SIG-M5 treated with dmso at 0.1 percent for 504 hours (cell line): ENCODE results near the gene UBE3A.
A peak's percentile ranks its signal among the peaks of the same experiment; 100 is the strongest.
"Not testable (repeated sequence)": the region's sequence is repeated elsewhere in the genome, so short reads cannot be mapped to it uniquely, and the experiment has no call there.

ENCODE experiments used
- DNase-seq: peaks from one replicate; lab custom pipeline; 2025; ENCODE audit not compliant: unreplicated experiment; lab: John Stamatoyannopoulos, UW

The UBE3A gene

GRCh38 chr15:25438601-25439368 is at the start of gene UBE3A:
Gene UBE3A, minus strand, starts transcription at chr15:25439024. Its CDS starts 29,917 bp downstream, at chr15:25409107.
- peak; percentile 79 for DNase-seq

- no peak for DNase-seq
Measured at GRCh38 chr15:25487226-25487884, 48.5 kb upstream of the UBE3A start.

GRCh38 chr15:25486051-25486450 is 47.2 kb upstream of the UBE3A start:
- DNase-seq: no peak

DNA sequence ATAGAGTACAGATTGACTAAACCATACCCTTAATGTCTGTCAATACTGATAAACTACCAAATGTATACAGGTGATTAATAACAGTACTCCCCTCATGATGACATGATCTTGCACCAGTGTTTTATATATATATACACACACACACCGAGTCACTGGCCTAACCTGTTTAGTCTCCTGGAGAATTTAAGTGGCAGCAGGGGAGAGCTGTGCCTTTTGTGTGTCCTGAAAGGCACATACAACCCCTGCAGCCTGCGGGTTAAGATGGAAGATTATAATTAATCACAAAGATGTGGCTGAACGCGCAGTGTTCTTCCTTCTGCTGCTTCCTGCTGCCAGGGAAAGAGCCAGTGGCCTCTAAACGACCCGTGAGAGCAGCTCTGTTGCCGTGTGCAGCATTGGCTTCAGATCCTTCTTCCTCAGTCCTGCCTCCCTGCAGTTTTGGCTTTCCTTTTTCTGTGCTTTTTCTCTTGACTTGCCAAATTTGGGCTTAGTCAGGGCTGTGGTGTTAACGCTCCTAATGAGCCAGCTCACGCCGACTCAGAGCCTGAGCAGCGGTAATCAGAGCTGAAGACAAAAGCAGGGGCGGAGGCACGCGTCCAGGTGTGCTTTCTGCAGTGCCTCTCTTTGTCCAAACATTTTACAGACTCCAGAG is 42.5 kb upstream of the UBE3A start:
- DNase-seq: no peak

GRCh38 chr15:25478313-25478712 is 39.5 kb upstream of the UBE3A start:
- no peak for DNase-seq

DNA sequence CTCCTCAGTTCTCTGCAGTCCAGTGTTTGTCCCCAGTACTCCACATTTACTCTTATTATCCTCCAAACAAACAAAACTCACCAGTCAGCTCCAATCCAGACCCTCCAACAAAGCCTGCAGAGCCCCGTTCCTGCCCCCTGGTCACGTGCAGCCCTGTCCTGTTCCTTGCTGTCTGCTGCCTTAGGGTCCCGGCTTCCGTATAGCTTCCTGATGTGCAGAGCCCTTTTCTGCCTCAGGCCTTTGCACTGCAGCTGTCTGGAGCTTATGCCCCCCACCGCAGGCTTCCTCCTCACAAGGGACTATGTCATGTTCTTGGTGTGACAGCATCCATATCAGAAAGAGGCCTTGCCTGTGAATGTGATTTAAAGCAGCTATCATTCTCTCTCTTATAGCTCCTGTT is 39.0 kb upstream of the UBE3A start:
- no peak for DNase-seq

- DNase-seq: no peak
Measured at GRCh38 chr15:25474251-25474650, 35.4 kb upstream of the UBE3A start.

GRCh38 chr15:25470230-25470629 is 31.4 kb upstream of the UBE3A start:
- DNase-seq: no peak

- DNase-seq: no peak
Measured at GRCh38 chr15:25469377-25469776, 30.6 kb upstream of the UBE3A start.

DNA sequence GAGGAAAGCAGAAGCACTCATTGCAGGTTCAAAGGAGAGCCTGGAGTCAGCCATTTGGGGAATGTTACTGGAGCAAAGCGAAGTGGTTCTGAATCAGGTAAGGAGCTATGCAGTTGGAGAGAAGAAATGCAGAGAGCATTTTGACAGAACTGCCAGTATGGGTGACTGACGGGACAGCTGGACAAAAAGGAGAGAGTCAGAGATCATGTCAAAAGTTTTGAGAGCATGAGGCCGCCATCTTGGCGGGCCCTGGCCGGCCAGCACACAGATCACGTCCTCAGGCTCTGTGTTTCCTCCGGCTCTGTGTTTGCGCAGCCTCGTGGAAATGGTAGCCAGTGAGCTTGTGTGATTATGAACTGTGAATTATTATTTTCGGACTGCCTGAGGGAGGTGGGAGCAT is 29.8 kb upstream of the UBE3A start:
- DNase-seq: no peak

- DNase-seq: no peak
Measured at GRCh38 chr15:25465835-25466234, 27.0 kb upstream of the UBE3A start.

DNA sequence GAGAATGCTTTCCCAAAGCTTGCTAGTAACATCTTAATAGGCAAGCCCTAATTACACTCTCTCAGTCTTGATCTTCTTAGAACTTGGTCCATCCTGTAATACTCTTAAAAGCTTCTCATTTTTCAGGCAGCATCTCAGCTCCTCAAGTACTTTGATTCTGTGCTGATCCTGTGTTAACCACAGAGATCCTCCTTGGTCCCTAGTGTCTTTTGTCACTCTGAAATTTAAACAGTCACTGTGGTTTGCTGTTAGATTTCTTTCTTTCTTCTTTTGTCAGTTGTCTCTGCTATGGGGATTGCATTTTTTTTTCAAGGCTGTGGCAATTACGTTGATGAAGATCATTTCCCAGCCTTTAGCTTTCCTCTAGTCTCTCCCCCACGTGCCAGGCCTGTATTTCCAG is 26.0 kb upstream of the UBE3A start:
- no peak for DNase-seq

- no peak for DNase-seq
Measured at GRCh38 chr15:25464383-25464782, 25.6 kb upstream of the UBE3A start.

- no peak for DNase-seq
Measured at GRCh38 chr15:25456196-25456595, 17.4 kb upstream of the UBE3A start.

DNA sequence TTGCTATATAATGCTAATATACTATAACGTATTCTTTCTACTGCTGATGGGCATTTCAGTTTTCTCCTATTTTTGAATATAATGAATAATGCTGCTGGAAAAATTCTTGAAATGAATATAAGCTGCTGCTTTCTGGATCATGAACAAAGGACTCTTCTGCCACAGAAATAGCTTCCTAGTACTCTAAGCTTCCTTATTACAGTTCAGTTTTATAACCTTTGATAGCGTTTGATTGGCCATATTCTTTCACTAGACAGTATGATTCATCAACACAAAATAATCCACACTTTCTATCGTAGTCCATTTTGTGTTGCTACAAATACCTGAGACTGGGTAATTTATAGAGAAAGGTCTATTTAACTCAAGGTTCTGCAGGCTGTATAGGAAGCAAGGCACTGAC is 16.4 kb upstream of the UBE3A start:
- no peak for DNase-seq

DNA sequence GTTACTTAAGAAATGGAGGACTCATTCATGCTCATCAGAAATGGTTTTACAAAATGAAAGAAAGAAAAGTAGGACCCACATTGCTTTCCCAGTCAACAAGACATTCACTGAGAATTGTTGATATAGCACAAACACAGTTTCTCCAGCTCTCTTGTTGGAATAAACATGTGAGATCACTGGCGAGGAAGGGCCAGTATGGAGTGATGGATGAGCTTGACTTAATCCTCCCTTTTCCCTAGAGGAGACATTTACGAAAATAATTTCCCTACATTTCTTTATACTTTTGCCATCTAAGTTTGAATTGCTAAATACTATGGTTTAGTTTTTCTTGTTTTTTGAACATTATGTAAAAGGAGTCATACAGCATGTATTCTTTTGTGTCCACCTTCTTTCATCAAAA is 15.9 kb upstream of the UBE3A start:
- DNase-seq: no peak

- DNase-seq: not testable (repeated sequence)
Measured at GRCh38 chr15:25453246-25453645, 14.4 kb upstream of the UBE3A start.

DNA sequence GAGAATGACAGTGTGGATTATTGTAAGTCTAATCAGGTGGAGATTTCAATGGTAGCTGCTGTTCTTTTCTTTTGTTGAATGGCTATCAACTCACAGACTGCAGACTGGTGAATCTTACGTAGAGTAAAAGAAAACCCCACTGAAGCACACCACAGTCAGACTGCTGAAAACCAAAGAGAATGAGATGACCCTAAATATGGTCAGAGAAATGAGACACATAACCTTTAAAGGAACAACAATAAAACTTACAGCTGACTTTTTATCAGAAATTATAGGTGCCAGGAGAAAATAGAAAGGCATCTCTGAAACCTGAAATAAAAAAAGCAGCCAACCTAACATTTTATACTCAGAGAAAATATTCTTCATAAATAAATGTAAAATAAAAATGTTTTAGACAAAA is 12.7 kb upstream of the UBE3A start:
- DNase-seq: no peak

DNA sequence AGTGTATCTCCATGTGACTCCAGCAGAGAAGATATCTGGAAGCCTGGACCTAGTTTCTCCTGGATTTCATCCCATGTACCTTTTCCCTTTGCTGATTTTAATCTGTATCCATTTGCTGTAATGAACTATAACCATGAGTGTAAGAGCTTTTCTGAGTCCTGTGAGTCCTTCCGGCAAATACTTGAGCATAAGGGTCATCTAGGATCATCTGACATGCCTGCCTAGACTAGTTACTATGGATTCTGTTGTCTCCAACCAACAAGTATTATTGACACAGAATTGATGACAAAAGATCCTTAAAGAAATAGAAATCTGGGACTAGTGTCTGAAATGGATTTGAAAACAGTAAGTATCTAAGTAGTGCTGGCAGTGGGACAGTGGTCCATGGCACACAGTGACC is 11.3 kb upstream of the UBE3A start:
- no peak for DNase-seq

DNA sequence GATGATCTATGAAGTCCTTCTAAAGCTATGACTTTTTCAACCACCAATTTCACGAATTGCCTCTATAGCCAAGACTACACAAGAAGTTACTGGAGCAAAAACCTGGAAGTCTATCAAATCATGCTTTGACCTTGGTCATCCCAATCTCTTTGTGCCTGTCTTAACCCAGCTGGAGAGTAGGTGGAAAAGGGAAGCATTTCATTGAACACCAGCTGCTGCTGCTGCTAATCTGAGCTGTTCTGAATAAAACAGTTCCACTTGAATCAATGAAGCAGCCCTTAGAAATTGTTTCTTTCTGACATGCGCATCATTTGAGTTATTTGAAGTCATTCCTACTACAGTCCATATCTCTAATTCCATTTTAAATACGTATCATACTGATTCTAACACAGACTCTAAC is 7.3 kb upstream of the UBE3A start:
- no peak for DNase-seq

DNA sequence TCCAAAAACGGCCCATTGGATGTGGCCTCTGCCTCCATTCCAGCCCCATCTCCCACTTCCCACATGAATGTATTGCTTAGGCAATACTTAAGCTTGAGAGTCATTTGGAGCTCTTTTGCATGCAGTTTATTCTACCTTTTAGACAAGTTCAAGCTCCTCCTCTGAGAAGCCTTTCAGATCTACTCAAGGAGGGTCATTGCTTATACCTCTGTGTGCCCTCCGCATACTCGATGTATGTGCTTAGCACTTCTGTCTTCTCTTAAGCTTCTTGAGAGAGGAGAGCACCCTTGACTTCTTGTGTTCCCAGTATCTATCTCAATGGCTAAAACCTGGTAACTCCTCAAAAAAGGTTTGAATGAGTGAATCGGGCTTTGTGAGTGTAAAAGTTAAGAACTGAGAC is 6.6 kb upstream of the UBE3A start:
- no peak for DNase-seq

GRCh38 chr15:25441111-25441510 is 2.3 kb upstream of the UBE3A start:
- DNase-seq: no peak
